ENCODE measurements around the gene C1orf74.

- TF ChIP-seq, protein P1, sequence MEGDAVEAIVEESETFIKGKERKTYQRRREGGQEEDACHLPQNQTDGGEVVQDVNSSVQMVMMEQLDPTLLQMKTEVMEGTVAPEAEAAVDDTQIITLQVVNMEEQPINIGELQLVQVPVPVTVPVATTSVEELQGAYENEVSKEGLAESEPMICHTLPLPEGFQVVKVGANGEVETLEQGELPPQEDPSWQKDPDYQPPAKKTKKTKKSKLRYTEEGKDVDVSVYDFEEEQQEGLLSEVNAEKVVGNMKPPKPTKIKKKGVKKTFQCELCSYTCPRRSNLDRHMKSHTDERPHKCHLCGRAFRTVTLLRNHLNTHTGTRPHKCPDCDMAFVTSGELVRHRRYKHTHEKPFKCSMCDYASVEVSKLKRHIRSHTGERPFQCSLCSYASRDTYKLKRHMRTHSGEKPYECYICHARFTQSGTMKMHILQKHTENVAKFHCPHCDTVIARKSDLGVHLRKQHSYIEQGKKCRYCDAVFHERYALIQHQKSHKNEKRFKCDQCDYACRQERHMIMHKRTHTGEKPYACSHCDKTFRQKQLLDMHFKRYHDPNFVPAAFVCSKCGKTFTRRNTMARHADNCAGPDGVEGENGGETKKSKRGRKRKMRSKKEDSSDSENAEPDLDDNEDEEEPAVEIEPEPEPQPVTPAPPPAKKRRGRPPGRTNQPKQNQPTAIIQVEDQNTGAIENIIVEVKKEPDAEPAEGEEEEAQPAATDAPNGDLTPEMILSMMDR (conservative IDR thresholded peaks at IDR 0.05; ENCODE audit: low read length) = no peak
- TF ChIP-seq EZH2phosphoT487 (IDR thresholded peaks at IDR 0.05; ENCODE audit: borderline replicate concordance) = no peak
These were observed 35.7 kb downstream of the C1orf74 start for GRCh38 chr1:209748620-209749019.

Measured in Loucy (cell line).